HEK293 (cell line): Measurements from ENCODE around the gene SBK2.

Experiments used
- CTCF ChIP-seq: fragments of 450-650 bp; formaldehyde crosslinking; IDR thresholded peaks from 2 replicates; pipeline ENCODE4 v1.5.1; 2016; ENCODE audit warnings: missing biosample characterization, missing genetic modification characterization
- INSM2 ChIP-seq: fragments of 450-650 bp; formaldehyde crosslinking; IDR thresholded peaks from 2 replicates; pipeline ENCODE4 v1.5.1; 2016; ENCODE audit warnings: missing biosample characterization, missing genetic modification characterization
- PRDM4 ChIP-seq: fragments of 450-650 bp; formaldehyde crosslinking; IDR thresholded peaks from 2 replicates; pipeline ENCODE4 v1.5.1; 2017; ENCODE audit warnings: missing biosample characterization, missing genetic modification characterization
- REST ChIP-seq: fragments of 450-650 bp; formaldehyde crosslinking; IDR thresholded peaks from 2 replicates; pipeline ENCODE4 v1.5.1; 2016; ENCODE audit warnings: missing biosample characterization, missing genetic modification characterization
- ZIC2 ChIP-seq: fragments of 450-650 bp; formaldehyde crosslinking; IDR thresholded peaks from 2 replicates; pipeline ENCODE4 v1.5.1; 2016; ENCODE audit warnings: missing biosample characterization, missing genetic modification characterization
- ZNF302 ChIP-seq: fragments of 450-650 bp; formaldehyde crosslinking; IDR thresholded peaks from 2 replicates; pipeline ENCODE4 v1.5.1; 2016; ENCODE audit warnings: missing biosample characterization, missing genetic modification characterization, low read depth

- TF ChIP-seq REST (tag by site-specific recombination) (no peak), PRDM4 (no peak), ZNF302 (tag by site-specific recombination) (no peak), CTCF (tag by site-specific recombination) (no peak), ZIC2 (no peak), INSM2 (tag by site-specific recombination) (no peak)
These were observed 53.8 kb downstream of the SBK2 start for GRCh38 chr19:55482967-55483705.
